ENCODE results near the gene POU3F3. TPM values are rescaled to one million over a fixed set of nuclear protein-coding genes. Genes with fewer than 3 reads are reported as not detected.

The POU3F3 gene
- total and polyA plus RNA-seq, 10 donors, result not detected

GRCh38 chr2:104826016-104826415, 27.9 kb upstream of the POU3F3 start:
- H3K27me3 ChIP-seq (replicated peaks in 1 of 7), result peaks cover 0 to 24% (median 0%) of the 10 kb centered on the region in 7 donors
- 71 to 91% (median 81%) methylated on average over 2 of the region's 2 CpGs for WGBS, 5 donors
- intact Hi-C loops (cut with DNase I; ENCODE audit: low total_unique reads), result no loop called here
- DNase-seq, result no peak
- no peak overlapping the region for H3K27ac ChIP-seq
- no peak for TF ChIP-seq POLR2A (IDR thresholded peaks at IDR 0.05)
- no peak for TF ChIP-seq CTCF (IDR thresholded peaks at IDR 0.05 in 8 of 11, conservative IDR thresholded peaks at IDR 0.05 in 3 of 11)
- no peak for TF ChIP-seq POLR2AphosphoS5 (IDR thresholded peaks at IDR 0.05)
- H3K36me3 ChIP-seq, result no peaks in the 10 kb centered on the region
- no peak overlapping the region for H3K4me3 ChIP-seq
- H3K4me1 ChIP-seq, result no peaks in the 10 kb centered on the region
- no peaks in the 10 kb centered on the region for H3K9me3 ChIP-seq

DNA sequence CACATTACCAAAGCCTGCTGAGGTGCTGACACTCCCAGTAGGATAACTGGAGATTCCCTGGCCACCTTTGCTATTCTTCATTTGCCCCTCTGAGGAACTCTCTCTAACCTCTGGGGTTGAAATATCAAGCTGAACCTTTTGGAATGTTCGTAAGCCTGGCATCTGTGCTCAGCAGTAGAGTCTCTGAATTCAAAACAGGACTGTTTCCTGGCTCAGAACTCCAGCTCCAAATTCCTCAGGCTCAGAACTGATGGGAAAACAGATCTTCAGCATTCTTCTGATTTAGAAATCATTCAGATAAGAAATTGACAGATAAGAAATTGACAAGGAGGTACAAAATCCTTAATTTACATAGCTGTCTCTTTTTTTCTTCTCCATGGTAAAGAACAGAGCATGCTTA, 22.2 kb upstream of the POU3F3 start:
- DNase-seq, result no peak
- Histone ChIP-seq H3K27ac (no peak overlapping the region), H3K4me3 (no peak overlapping the region), H3K27me3 (replicated peaks in 1 of 7) (peaks cover 0 to 17% (median 0%) of the 10 kb centered on the region in 7 donors), H3K4me1 (no peaks in the 10 kb centered on the region), H3K9me3 (no peaks in the 10 kb centered on the region), H3K36me3 (no peaks in the 10 kb centered on the region)
- intact Hi-C loops (cut with DNase I; ENCODE audit: low total_unique reads), result no loop called here
- 65 to 88% (median 69%) methylated on average over 1 of the region's 1 CpG for WGBS, 5 donors
- TF ChIP-seq CTCF (IDR thresholded peaks at IDR 0.05 in 8 of 11, conservative IDR thresholded peaks at IDR 0.05 in 3 of 11) (no peak), POLR2A (IDR thresholded peaks at IDR 0.05) (no peak), POLR2AphosphoS5 (IDR thresholded peaks at IDR 0.05) (no peak)

DNA sequence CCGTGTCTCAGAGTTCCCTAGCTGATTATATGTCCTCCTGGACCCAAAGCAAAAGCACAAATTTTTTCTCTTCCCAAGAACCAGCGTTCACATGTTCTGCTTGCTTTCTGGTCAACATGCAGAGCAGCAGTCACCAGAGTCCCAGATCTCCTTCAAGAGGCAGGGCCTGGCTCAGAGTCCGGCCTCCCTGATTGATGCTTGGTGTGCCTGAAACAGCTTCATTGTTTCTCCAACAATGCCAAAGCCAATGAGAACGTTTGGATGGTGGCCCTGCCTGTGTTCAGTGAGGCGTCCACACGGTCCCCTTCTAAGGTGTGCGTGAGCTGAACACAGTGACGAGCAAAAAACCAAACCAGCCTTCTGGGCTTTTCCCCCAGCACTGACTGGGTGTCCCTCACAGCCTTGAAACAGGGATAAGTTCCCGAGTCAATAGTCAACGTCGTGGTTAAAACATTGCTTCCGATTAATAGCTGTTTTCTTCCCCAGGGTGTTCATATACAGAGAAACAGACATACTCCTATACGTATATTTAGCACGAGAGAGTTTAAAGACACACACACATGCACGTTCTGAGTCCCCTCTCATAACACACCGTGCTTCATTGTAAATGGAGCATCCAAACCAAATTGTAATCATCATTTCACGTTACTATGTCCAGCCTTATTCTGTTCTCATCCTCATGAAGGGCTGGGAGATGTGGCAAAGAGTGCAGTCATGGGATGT, 19.3 kb upstream of the POU3F3 start:
- TF ChIP-seq POLR2A (IDR thresholded peaks at IDR 0.05) (no peak), CTCF (IDR thresholded peaks at IDR 0.05 in 8 of 11, conservative IDR thresholded peaks at IDR 0.05 in 3 of 11) (no peak)
- no peak overlapping the region for H3K27ac ChIP-seq
- peaks cover 0 to 16% (median 0%) of the 10 kb centered on the region in 7 donors for H3K27me3 ChIP-seq (replicated peaks in 1 of 7)
- WGBS, 5 donors, result 83 to 92% (median 88%) methylated on average over 17 of the region's 17 CpGs
- H3K4me1 ChIP-seq, result no peaks in the 10 kb centered on the region
- no peak overlapping the region for H3K4me3 ChIP-seq
- H3K36me3 ChIP-seq, result no peaks in the 10 kb centered on the region
- intact Hi-C loops (cut with DNase I; ENCODE audit: low total_unique reads), result no loop called here
- H3K9me3 ChIP-seq, result no peaks in the 10 kb centered on the region
- DNase-seq, result no peak

GRCh38 chr2:104836265-104836664, 17.6 kb upstream of the POU3F3 start:
- DNase-seq, result no peak
- H3K27me3 ChIP-seq (replicated peaks in 1 of 7), result peaks cover 0 to 16% (median 2%) of the 10 kb centered on the region in 7 donors
- no peak overlapping the region for H3K4me3 ChIP-seq
- H3K9me3 ChIP-seq, result no peaks in the 10 kb centered on the region
- H3K4me1 ChIP-seq, result no peaks in the 10 kb centered on the region
- intact Hi-C loops (cut with DNase I; ENCODE audit: low total_unique reads), result no loop called here
- 61 to 91% (median 82%) methylated on average over 3 of the region's 3 CpGs for WGBS, 5 donors
- no peaks in the 10 kb centered on the region for H3K36me3 ChIP-seq
- no peak overlapping the region for H3K27ac ChIP-seq
- no peak for TF ChIP-seq POLR2A (IDR thresholded peaks at IDR 0.05)
- TF ChIP-seq POLR2AphosphoS5 (IDR thresholded peaks at IDR 0.05), result no peak
- no peak for TF ChIP-seq CTCF (IDR thresholded peaks at IDR 0.05 in 8 of 11, conservative IDR thresholded peaks at IDR 0.05 in 3 of 11)

Data from spleen (tissue), 11 donors.